Measurements from ENCODE around the gene SEMA3F. TPM values are rescaled to one million over a fixed set of nuclear protein-coding genes. Genes with fewer than 3 reads are reported as not detected.

The SEMA3F gene
- total RNA-seq, 2 donors from 2014 or later, result 44.8 to 63.2 TPM

- Histone ChIP-seq H3K4me1 (ENCODE audit: control insufficient read depth, insufficient read depth, low read length) (peaks cover 30% of the 10 kb centered on the region), H3K36me3 (ENCODE audit: control insufficient read depth, insufficient read depth, low read length) (no peaks in the 10 kb centered on the region), H3K9ac (ENCODE audit: extremely low read depth, low read length, poor library complexity, severe bottlenecking) (no peak overlapping the region), H3K4me3 (ENCODE audit: low read length) (no peak overlapping the region), H3K27me3 (ENCODE audit: control insufficient read depth, insufficient read depth, low read length, poor library complexity, severe bottlenecking) (no peaks in the 10 kb centered on the region), H3K9me3 (ENCODE audit: control insufficient read depth, low read length) (no peaks in the 10 kb centered on the region), H3K27ac (ENCODE audit: low read depth, low read length) (no peak overlapping the region)
- no peaks in the 10 kb centered on the region for H3K36me3 Mint-ChIP-seq (ENCODE audit: low read depth)
- 71 to 98% methylated on average over 1 to 2 of the region's 2 CpGs for WGBS, 2 experiments (ENCODE audit: insufficient coverage in 1 of 2, insufficient read length in 1 of 2)
- H3K27me3 Mint-ChIP-seq (ENCODE audit: insufficient read depth), result no peaks in the 10 kb centered on the region
- TF ChIP-seq CTCF (conservative IDR thresholded peaks at IDR 0.05), result no peak
- peak; percentile 58 for DNase-seq
- H3K4me1 Mint-ChIP-seq, result peaks cover 32% of the 10 kb centered on the region
- no peak overlapping the region for H3K4me3 Mint-ChIP-seq
- no peak overlapping the region for H3K27ac Mint-ChIP-seq
- H3K9me3 Mint-ChIP-seq, result no peaks in the 10 kb centered on the region
Measured at GRCh38 chr3:50130436-50130835, 24.7 kb upstream of the SEMA3F start.

GRCh38 chr3:50132421-50133282 is 22.5 kb upstream of the SEMA3F start:
- no peak overlapping the region for H3K4me3 ChIP-seq (ENCODE audit: low read length)
- H3K27me3 ChIP-seq (ENCODE audit: control insufficient read depth, insufficient read depth, low read length, poor library complexity, severe bottlenecking), result no peaks in the 10 kb centered on the region
- H3K36me3 ChIP-seq (ENCODE audit: control insufficient read depth, insufficient read depth, low read length), result no peaks in the 10 kb centered on the region
- Mint-ChIP-seq H3K27ac (peak overlapping the region; percentile 95), H3K4me3 (no peak overlapping the region), H3K27me3 (ENCODE audit: insufficient read depth) (no peaks in the 10 kb centered on the region), H3K9me3 (no peaks in the 10 kb centered on the region), H3K4me1 (peaks cover 26% of the 10 kb centered on the region), H3K36me3 (ENCODE audit: low read depth) (no peaks in the 10 kb centered on the region)
- peak; percentile 74 for DNase-seq
- no peak for TF ChIP-seq CTCF (conservative IDR thresholded peaks at IDR 0.05)
- WGBS, 2 experiments (ENCODE audit: insufficient coverage in 1 of 2, insufficient read length in 1 of 2), result 60 to 70% methylated on average over 1 to 5 of the region's 6 CpGs
- H3K9ac ChIP-seq (ENCODE audit: extremely low read depth, low read length, poor library complexity, severe bottlenecking), result peak overlapping the region; percentile 41
- H3K27ac ChIP-seq (ENCODE audit: low read depth, low read length), result peak overlapping the region; percentile 32
- peaks cover 19% of the 10 kb centered on the region for H3K4me1 ChIP-seq (ENCODE audit: control insufficient read depth, insufficient read depth, low read length)
- H3K9me3 ChIP-seq (ENCODE audit: control insufficient read depth, low read length), result no peaks in the 10 kb centered on the region

- H3K36me3 ChIP-seq (ENCODE audit: control insufficient read depth, insufficient read depth, low read length), result no peaks in the 10 kb centered on the region
- no peak overlapping the region for H3K4me3 ChIP-seq (ENCODE audit: low read length)
- Mint-ChIP-seq H3K4me1 (peaks cover 30% of the 10 kb centered on the region), H3K4me3 (no peak overlapping the region), H3K36me3 (ENCODE audit: low read depth) (no peaks in the 10 kb centered on the region), H3K27me3 (ENCODE audit: insufficient read depth) (no peaks in the 10 kb centered on the region), H3K27ac (peak overlapping the region; percentile 95), H3K9me3 (no peaks in the 10 kb centered on the region)
- no peaks in the 10 kb centered on the region for H3K27me3 ChIP-seq (ENCODE audit: control insufficient read depth, insufficient read depth, low read length, poor library complexity, severe bottlenecking)
- no peaks in the 10 kb centered on the region for H3K9me3 ChIP-seq (ENCODE audit: control insufficient read depth, low read length)
- H3K27ac ChIP-seq (ENCODE audit: low read depth, low read length), result no peak overlapping the region
- TF ChIP-seq CTCF (conservative IDR thresholded peaks at IDR 0.05), result no peak
- peaks cover 25% of the 10 kb centered on the region for H3K4me1 ChIP-seq (ENCODE audit: control insufficient read depth, insufficient read depth, low read length)
- no peak for DNase-seq
- H3K9ac ChIP-seq (ENCODE audit: extremely low read depth, low read length, poor library complexity, severe bottlenecking), result peak overlapping the region; percentile 41
- whole genome bisulfite sequencing, 2 experiments (ENCODE audit: insufficient coverage in 1 of 2, insufficient read length in 1 of 2), result 82 to 83% methylated on average over 2 to 4 of the region's 4 CpGs
Measured at GRCh38 chr3:50133283-50133615, 21.9 kb upstream of the SEMA3F start.
